HG03097 (cell line): ENCODE data around the gene EPB41L4A.
"Not testable (repeated sequence)": the region's sequence is repeated elsewhere in the genome, so short reads cannot be mapped to it uniquely, and the experiment has no call there.

ENCODE experiments used
- ATAC-seq: cut with Tn5 transposase; IDR thresholded peaks from one replicate; pipeline ENCODE4 v1.9.1; 2021; ENCODE audit not compliant: unreplicated experiment, low FRiP score

EPB41L4A gene

GRCh38 chr5:112419164-112419985 lies at the start of gene EPB41L4A:
Gene EPB41L4A (minus strand): TSS chr5:112419277. CDS start chr5:112419039, 238 bp downstream.
- ATAC-seq = peak; percentile 8

- ATAC-seq = no peak
Measured at GRCh38 chr5:112467485-112467884, 48.4 kb upstream of the EPB41L4A start.

- ATAC-seq = not testable (repeated sequence)
Measured at GRCh38 chr5:112466261-112466660, 47.2 kb upstream of the EPB41L4A start.

GRCh38 chr5:112447187-112447760 lies 28.2 kb upstream of the EPB41L4A start:
- ATAC-seq = not testable (repeated sequence)

- no peak for ATAC-seq
Measured at GRCh38 chr5:112445626-112446350, 26.7 kb upstream of the EPB41L4A start.

GRCh38 chr5:112443932-112444331 lies 24.9 kb upstream of the EPB41L4A start:
- not testable (repeated sequence) for ATAC-seq

GRCh38 chr5:112440031-112440430 lies 21.0 kb upstream of the EPB41L4A start:
- ATAC-seq = no peak

- ATAC-seq = no peak
Measured at GRCh38 chr5:112436144-112436543, 17.1 kb upstream of the EPB41L4A start.

- ATAC-seq = no peak
Measured at GRCh38 chr5:112434641-112435040, 15.6 kb upstream of the EPB41L4A start.

GRCh38 chr5:112426202-112426601 lies 7.1 kb upstream of the EPB41L4A start:
- not testable (repeated sequence) for ATAC-seq

GRCh38 chr5:112419986-112420864 lies 1.1 kb upstream of the EPB41L4A start:
- ATAC-seq = peak; percentile 89

- no peak for ATAC-seq
Measured at GRCh38 chr5:112418659-112419163, 366 bp downstream of the EPB41L4A start.

- no peak for ATAC-seq
Measured at GRCh38 chr5:112417931-112418658, 982 bp downstream of the EPB41L4A start.

GRCh38 chr5:112415552-112415951 lies 3.5 kb downstream of the EPB41L4A start:
- ATAC-seq = no peak

GRCh38 chr5:112413611-112414010 lies 5.5 kb downstream of the EPB41L4A start:
- no peak for ATAC-seq

GRCh38 chr5:112412346-112412745 lies 6.7 kb downstream of the EPB41L4A start:
- no peak for ATAC-seq

GRCh38 chr5:112411903-112412302 lies 7.2 kb downstream of the EPB41L4A start:
- ATAC-seq = no peak

- ATAC-seq = no peak
Measured at GRCh38 chr5:112407666-112408065, 11.4 kb downstream of the EPB41L4A start.

- no peak for ATAC-seq
Measured at GRCh38 chr5:112407240-112407639, 11.8 kb downstream of the EPB41L4A start.

GRCh38 chr5:112403069-112403468 lies 16.0 kb downstream of the EPB41L4A start:
- no peak for ATAC-seq
